GM18519 (cell line): Measurements from ENCODE around the gene HYAL4.
"Not testable (repeated sequence)": the region's sequence is repeated elsewhere in the genome, so short reads cannot be mapped to it uniquely, and the experiment has no call there.

Experiments used
- ATAC-seq: cut with Tn5 transposase; IDR thresholded peaks from one replicate; pipeline ENCODE4 v1.9.1; 2021; ENCODE audit warnings: mild to moderate bottlenecking, moderate library complexity; ENCODE audit not compliant: unreplicated experiment, low FRiP score

HYAL4 gene

GRCh38 chr7:123888192-123888591 is 43.2 kb downstream of the HYAL4 start:
- no peak for ATAC-seq

DNA sequence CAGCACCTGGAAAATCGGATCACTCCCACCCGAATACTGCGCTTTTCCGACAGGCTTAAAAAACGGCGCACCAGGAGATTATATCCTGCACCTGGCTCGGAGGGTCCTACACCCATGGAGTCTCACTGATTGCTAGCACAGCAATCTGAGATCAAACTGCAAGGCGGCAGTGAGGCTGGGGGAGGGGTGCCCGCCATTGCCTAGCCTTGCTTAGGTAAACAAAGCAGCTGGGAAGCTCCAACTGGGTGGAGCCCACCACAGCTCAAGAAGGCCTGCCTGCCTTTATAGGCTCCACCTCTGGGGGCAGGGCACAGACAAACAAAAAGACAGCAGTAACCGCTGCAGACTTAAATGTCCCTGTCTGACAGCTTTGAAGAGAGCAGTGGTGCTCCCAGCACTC is 49.8 kb downstream of the HYAL4 start:
- not testable (repeated sequence) for ATAC-seq

DNA sequence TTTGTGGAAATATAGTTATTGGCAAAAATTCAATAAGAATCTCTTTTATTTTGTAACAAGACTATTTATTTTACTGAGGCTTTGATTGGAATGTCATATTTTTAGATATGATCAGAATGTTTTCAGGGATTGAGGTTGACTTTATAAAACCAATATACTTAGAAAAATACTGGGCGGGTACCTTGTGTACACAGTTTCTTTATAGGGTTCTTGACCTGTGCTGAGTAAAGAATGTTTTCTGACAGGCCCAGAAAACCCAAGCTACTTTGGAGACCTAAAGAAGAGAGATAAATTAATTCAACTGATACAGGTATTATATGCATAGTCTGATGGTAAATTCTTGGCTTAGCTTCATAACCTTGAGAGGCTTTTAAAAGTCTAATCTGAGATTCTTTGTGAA is 56.1 kb downstream of the HYAL4 start:
- ATAC-seq = no peak

DNA sequence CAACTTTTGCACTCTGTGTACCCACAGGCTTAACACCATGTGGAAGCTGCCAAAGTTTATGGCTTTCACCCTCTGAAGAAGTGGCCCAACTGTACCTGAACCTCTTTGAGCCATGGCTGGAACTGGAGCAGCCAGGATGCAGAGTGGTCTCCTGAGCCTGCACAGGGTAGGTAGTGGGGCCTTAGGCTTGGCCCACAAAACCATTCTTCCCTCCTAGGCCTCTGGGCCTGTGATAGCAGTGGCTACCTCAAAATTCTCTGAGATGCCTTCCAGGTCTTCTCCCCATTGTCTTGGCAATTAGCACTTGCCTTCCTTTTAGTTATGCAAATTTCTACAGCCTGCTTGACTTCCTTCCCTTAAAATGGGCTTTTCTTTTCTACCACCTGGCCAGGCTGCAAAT is 60.7 kb downstream of the HYAL4 start:
- ATAC-seq = no peak

GRCh38 chr7:123916240-123916724 is 71.3 kb downstream of the HYAL4 start:
- ATAC-seq = no peak

DNA sequence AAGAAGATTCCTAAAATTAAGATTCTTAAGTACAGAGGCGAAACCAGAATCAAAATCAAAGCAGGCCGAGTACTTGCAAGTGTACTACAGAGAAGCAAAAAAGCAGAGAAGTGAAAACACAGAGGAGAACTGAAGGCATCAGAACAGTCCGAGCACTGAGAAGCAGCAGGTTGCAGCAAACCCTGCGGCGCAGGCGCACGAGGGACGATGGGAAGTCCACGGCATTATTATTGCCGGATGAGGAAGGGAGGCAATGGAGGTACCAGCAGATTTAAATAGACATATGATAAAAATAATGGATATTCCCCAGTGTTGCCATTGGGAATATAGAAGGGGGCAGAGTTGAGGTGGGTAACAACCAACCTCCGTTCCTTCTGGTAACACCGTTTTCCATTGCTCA is 72.9 kb downstream of the HYAL4 start:
- no peak for ATAC-seq

DNA sequence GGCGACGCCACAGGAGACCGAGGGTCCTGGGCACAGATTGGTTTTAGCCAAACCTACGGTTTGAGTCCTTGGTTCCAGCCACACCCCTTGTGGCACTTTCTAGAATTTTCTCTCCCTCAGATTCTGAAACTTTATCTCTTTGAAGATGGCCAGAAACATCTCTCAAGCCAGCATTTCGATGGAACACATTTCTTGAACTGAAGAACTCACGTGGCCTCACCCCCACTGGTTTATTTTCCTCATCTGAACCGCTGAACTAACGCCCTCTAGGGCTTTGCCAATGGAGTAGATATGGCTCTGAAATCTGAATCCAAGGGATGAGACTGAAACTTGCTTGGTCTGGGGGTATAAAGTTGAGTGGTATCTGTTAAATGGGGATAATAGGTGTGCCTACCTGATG is 73.3 kb downstream of the HYAL4 start:
- no peak for ATAC-seq

DNA sequence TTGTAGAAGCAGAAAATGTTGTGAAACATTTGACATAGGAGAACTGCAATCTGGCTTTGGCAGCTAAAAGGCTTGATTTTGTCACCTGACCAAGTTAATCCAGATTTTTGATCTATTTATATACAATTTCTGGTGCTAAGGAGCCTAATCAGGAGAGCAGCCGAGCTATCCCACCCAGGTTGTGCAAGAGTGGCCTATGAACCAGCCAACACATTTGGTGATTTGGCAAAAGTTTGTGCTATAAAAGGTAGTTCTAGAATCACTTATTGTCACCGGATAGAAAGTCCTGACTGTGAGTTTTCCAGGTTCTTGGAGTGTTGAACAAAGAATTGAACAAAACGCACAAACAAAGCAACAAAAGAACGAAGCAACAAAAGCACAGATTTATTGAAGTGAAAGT is 78.6 kb downstream of the HYAL4 start:
- ATAC-seq = no peak

GRCh38 chr7:123924941-123925340 is 80.0 kb downstream of the HYAL4 start, which contains the start of gene SPAM1:
TSS of gene SPAM1 (plus strand) at chr7:123925241. CDS start at chr7:123953571, 28,330 bp downstream.
- no peak for ATAC-seq
